Measurements from ENCODE around the gene VWA3B. TPM values are rescaled to one million over a fixed set of nuclear protein-coding genes. Genes with fewer than 3 reads are reported as not detected.

VWA3B gene
- polyA plus RNA-seq, 3 donors = not detected

GRCh38 chr2:98087447-98088020 is 567 bp downstream of the VWA3B start:
- Histone ChIP-seq H3K4me2 (replicated peaks; ENCODE audit: extremely low read depth, low read length, poor library complexity, severe bottlenecking) (peak overlapping the region; percentile 92), H2AFZ (ENCODE audit: insufficient read depth, low read depth, low read length, poor library complexity, severe bottlenecking) (peak overlapping the region; percentile 74), H3K79me2 (ENCODE audit: insufficient read depth, low read length) (no peaks in the 10 kb centered on the region), H3K36me3 (replicated peaks in 1 of 2; ENCODE audit: control insufficient read depth in 1 of 2, insufficient read depth in 2 of 2, low read length in 2 of 2) (no peaks in the 10 kb centered on the region), H3K27ac (ENCODE audit: low read depth in 1 of 2, low read length in 2 of 2) (peak overlapping the region in 1 of 2 donors; percentile 73), H3K9ac (ENCODE audit: insufficient read depth, low read length, poor library complexity, severe bottlenecking) (peak overlapping the region; percentile 41), H4K20me1 (ENCODE audit: insufficient read depth, low read length) (no peaks in the 10 kb centered on the region), H3K27me3 (ENCODE audit: control insufficient read depth in 2 of 2, insufficient read depth in 2 of 2, low read length in 2 of 2) (peaks cover 5 to 22% of the 10 kb centered on the region in 2 donors), H3K9me3 (replicated peaks in 1 of 2; ENCODE audit: control insufficient read depth in 1 of 2, insufficient read depth in 1 of 2, low read length in 2 of 2) (no peaks in the 10 kb centered on the region), H3K4me1 (ENCODE audit: control insufficient read depth in 1 of 2, insufficient read depth in 2 of 2, low read length in 2 of 2) (peaks cover 65 to 66% of the 10 kb centered on the region in 2 donors), H3K4me3 (replicated peaks in 1 of 3; ENCODE audit: low read depth in 2 of 3, low read length in 3 of 3) (peak overlapping the region; percentile 45 to 78 (median 48))
- no peak for TF ChIP-seq CTCF (IDR thresholded peaks at IDR 0.05)
- DNase-seq = peak; percentile 23 to 59 (median 31)
- 60% methylated on average over 7 of the region's 13 CpGs for WGBS (ENCODE audit: insufficient coverage)
- peak overlapping the region; percentile 75 to 95 (median 88) for H3K27ac Mint-ChIP-seq
- peaks cover 15 to 27% (median 24%) of the 10 kb centered on the region in 3 donors for H3K27me3 Mint-ChIP-seq (ENCODE audit: low read depth in 3 of 3)
- H3K9me3 Mint-ChIP-seq = no peaks in the 10 kb centered on the region
- H3K4me3 Mint-ChIP-seq = peak overlapping the region; percentile 72 to 93
- intact Hi-C loops (cut with micrococcal nuclease) = loop anchor here (5.0 to 10.0 kb wide), 2 partner anchors 75 to 173 kb away; no protein-coding TSS in a partner anchor
- peaks cover 66% of the 10 kb centered on the region for H3K4me1 Mint-ChIP-seq
- peaks cover 0 to 2% of the 10 kb centered on the region in 2 donors for H3K36me3 Mint-ChIP-seq

- Mint-ChIP-seq H3K27me3 (ENCODE audit: low read depth in 3 of 3) (peaks cover 12 to 22% (median 22%) of the 10 kb centered on the region in 3 donors), H3K9me3 (no peaks in the 10 kb centered on the region), H3K36me3 (peaks cover 0 to 2% of the 10 kb centered on the region in 2 donors), H3K4me3 (peak overlapping the region; percentile 72 to 80), H3K27ac (peak overlapping the region; percentile 75 to 95 (median 88)), H3K4me1 (peaks cover 71% of the 10 kb centered on the region)
- peak overlapping the region; percentile 25 to 73 for H3K27ac ChIP-seq (ENCODE audit: low read depth in 1 of 2, low read length in 2 of 2)
- H3K4me3 ChIP-seq (replicated peaks in 1 of 3; ENCODE audit: low read depth in 2 of 3, low read length in 3 of 3) = peak overlapping the region in 1 of 3 experiments; percentile 78
- no peak overlapping the region for H3K9ac ChIP-seq (ENCODE audit: insufficient read depth, low read length, poor library complexity, severe bottlenecking)
- DNase-seq = peak; percentile 74 to 87 (median 84)
- WGBS (ENCODE audit: insufficient coverage) = 0% methylated on average over 3 of the region's 5 CpGs
- H3K4me2 ChIP-seq (replicated peaks; ENCODE audit: extremely low read depth, low read length, poor library complexity, severe bottlenecking) = peak overlapping the region; percentile 92
- intact Hi-C loops (cut with micrococcal nuclease) = loop anchor here (5.0 to 10.0 kb wide), 2 partner anchors 76 to 173 kb away; no protein-coding TSS in a partner anchor
- no peaks in the 10 kb centered on the region for H3K79me2 ChIP-seq (ENCODE audit: insufficient read depth, low read length)
- peaks cover 65 to 69% of the 10 kb centered on the region in 2 donors for H3K4me1 ChIP-seq (ENCODE audit: control insufficient read depth in 1 of 2, insufficient read depth in 2 of 2, low read length in 2 of 2)
- H3K36me3 ChIP-seq (replicated peaks in 1 of 2; ENCODE audit: control insufficient read depth in 1 of 2, insufficient read depth in 2 of 2, low read length in 2 of 2) = no peaks in the 10 kb centered on the region
- TF ChIP-seq CTCF (IDR thresholded peaks at IDR 0.05) = no peak
- no peaks in the 10 kb centered on the region for H3K9me3 ChIP-seq (replicated peaks in 1 of 2; ENCODE audit: control insufficient read depth in 1 of 2, insufficient read depth in 1 of 2, low read length in 2 of 2)
- no peaks in the 10 kb centered on the region for H4K20me1 ChIP-seq (ENCODE audit: insufficient read depth, low read length)
- H3K27me3 ChIP-seq (ENCODE audit: control insufficient read depth in 2 of 2, insufficient read depth in 2 of 2, low read length in 2 of 2) = peaks cover 3 to 18% of the 10 kb centered on the region in 2 donors
- H2AFZ ChIP-seq (ENCODE audit: insufficient read depth, low read depth, low read length, poor library complexity, severe bottlenecking) = no peak overlapping the region
Observed at GRCh38 chr2:98088261-98088660, 1.3 kb downstream of the VWA3B start.

Measured in CD14-positive monocyte (primary cell).